ENCODE measurements around the gene REV3L.
"Not testable (repeated sequence)": the region's sequence is repeated elsewhere in the genome, so short reads cannot be mapped to it uniquely, and the experiment has no call there.

The REV3L gene

GRCh38 chr6:111290689-111291335, 192.2 kb downstream of the REV3L start:
- peak; percentile 36 for DNase-seq

- DNase-seq = not testable (repeated sequence)
These were observed 198.7 kb downstream of the REV3L start for GRCh38 chr6:111284356-111284755.

DNA sequence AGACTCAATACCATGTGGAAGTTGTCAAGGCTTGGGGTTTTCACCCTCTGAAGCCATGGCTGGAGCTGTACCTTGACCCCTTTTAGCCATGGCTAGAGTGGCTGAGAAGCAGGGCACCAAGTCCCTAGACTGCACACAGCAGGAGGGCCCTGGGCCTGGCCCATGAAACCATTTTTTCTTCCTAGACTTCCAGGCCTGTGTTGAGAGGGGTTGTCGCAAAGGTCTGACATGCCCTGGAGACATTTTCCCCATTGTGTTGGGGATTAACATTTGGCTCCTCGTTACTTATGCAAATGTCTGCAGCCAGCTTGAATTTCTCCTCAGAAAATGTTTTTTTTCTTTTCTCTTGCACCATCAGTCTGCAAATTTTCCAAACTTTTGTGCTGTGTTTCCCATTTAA, 199.3 kb downstream of the REV3L start:
- no peak for DNase-seq

GRCh38 chr6:111282515-111282914, 200.5 kb downstream of the REV3L start:
- DNase-seq = no peak

DNA sequence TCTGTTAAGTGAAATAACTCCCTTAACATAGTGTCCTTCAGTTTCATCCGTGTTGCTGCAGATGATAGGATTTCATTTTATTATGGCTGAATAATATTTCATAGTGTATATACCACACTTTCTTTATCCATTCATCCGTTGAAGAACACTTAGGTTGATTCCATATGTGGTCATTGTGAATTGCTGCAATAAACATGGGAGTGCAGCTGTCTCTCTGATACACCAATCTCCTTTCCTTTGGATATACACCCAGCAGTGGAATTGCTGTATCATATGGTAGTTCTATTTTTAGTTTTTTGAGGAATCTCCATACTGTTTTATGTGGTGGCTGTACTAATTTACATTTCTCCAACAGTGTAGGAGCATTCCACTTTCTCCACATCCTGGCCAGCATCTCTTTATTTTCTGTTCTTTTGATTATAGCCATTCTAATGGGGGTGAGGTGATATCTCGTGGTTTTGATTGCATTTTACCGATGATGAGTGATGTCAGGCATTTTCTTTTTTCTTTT, 202.5 kb downstream of the REV3L start:
- DNase-seq = no peak

GRCh38 chr6:111278731-111279130, 204.3 kb downstream of the REV3L start:
- DNase-seq = no peak

GRCh38 chr6:111277819-111278218, 205.2 kb downstream of the REV3L start:
- no peak for DNase-seq

- DNase-seq = no peak
These were observed 206.3 kb downstream of the REV3L start for GRCh38 chr6:111276736-111277135.

GRCh38 chr6:111276335-111276734, 206.7 kb downstream of the REV3L start:
- DNase-seq = no peak

DNA sequence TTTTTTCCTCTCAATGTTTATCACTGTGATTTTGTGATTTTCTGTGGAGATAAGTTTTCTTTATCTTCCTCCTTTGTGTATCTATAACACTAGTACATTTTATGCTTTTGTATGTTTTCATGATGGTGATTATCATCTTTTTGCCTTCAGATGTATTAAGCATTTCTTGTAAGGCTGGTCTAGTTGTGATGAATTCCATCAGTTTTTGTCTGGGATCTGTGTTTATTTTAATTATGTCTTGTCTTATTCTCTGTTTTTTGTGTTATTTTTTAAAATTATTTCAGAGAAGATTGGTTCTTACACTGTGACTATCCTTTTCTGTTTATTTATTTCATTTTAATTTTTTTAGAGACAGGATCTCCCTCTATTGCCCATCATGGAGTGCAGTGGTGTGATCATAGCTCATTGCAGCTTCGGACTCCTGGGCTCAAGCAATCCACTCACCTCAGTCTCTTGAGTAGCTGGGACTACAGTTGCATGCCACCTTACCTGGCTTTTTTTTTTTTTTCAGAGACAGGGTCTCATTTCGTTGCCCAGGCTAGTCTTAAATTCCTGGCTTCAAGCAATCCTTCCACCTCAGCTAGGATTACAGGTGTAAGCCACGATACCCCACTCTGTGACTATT, 208.3 kb downstream of the REV3L start:
- DNase-seq = no peak

GRCh38 chr6:111270121-111270520, 212.9 kb downstream of the REV3L start:
- no peak for DNase-seq

- DNase-seq = no peak
These were observed 213.5 kb downstream of the REV3L start for GRCh38 chr6:111269401-111269970.

GRCh38 chr6:111267764-111268333, 215.2 kb downstream of the REV3L start:
- DNase-seq = no peak

DNA sequence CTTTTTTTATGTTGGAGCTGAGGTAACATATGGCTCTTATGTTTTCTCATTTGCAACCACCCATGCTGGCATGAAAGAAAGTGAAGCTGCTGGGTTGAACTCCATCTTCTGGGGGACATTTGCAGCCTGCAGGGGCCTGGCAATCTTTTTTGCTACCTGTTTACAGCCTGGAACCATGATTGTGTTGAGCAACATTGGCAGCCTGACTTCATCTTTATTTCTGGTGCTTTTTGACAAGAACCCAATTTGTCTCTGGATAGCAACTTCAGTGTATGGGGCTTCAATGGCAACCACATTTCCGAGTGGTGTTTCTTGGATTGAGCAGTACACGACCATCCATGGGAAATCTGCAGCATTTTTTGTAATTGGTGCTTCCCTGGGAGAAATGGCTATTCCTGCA, 216.7 kb downstream of the REV3L start:
- DNase-seq = no peak

DNA sequence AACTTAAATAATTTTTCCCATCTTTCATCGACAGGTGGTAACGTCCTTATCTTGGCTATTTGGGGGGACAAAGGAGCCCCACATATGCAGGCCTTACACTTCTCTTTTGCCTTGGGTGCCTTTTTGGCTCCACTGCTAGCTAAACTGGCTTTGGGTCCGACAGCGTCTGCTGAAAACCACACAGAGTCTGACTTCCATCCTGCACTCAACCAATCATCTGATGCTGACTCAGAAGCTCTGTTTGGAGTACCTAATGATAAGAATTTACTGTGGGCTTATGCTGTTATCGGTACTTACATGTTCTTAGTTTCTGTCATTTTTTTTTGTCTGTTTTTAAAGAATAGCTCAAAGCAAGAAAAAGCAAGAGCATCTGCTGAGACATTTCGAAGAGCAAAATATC, 217.2 kb downstream of the REV3L start:
- no peak for DNase-seq

- no peak for DNase-seq
These were observed 219.2 kb downstream of the REV3L start for GRCh38 chr6:111263837-111264236.

- DNase-seq = no peak
These were observed 222.3 kb downstream of the REV3L start for GRCh38 chr6:111260570-111261298.

- peak; percentile 98 for DNase-seq
These were observed 223.8 kb downstream of the REV3L start for GRCh38 chr6:111259089-111259831.

DNA sequence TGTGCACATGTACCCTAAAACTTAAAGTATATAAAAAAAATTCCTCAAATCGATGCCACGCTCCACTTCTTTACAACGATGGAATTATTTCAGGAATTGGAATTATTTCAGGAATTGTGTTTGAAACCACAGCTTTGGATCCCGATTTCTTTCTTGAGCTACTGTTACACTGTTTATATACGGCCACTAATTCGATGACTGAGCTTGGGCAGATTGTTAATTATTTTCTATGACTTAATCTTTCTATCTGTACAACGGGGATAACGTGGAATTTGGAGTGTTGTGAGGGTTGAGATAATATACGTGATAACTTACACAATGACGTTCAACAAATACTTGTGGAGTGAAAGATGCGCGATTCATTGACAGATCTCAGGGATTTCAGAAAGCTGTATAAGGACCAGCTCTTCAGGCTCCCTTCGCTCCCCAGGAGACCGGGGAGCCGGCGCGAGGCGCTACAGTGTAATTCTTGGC, 224.4 kb downstream of the REV3L start:
- DNase-seq = no peak

DNA sequence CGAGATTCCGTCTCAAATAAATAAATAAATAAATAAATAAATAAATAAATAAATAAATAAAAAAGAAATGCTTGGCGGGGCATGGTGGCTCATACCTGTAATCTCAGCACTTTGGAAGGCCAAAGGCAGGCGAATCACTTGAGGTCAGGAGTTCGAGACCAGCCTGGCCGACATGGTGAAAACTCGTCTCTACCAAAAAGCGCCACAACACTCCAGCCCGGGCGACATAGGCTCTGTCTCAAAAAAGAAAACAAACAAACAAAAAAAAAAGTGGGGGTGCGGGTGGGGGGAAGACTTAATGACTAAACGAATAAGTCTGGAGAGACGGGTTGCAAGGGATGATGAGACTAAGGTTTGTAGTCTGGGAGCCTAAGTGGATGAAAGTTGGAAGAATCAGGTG, 225.0 kb downstream of the REV3L start:
- no peak for DNase-seq

- DNase-seq = no peak
These were observed 226.4 kb downstream of the REV3L start for GRCh38 chr6:111256646-111257045.

DNA sequence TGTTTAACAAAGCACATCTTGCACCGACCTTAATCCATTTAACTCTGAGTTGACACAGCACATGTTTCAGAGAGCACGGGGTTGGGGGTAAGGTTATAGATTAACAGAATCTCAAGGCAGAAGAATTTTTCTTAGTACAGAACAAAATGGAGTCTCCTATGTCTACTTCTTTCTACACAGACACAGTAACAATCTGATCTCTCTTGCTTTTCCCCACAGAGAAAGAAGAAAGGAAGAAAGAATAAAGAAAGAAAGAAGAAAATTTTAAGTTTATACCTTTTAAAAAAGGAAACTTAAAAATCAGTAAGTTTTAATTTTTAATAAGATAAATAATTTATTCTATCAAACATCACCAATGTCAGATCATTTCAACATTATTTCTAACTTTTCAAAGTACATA, 227.2 kb downstream of the REV3L start:
- DNase-seq = not testable (repeated sequence)

Measured in NCI-H69 (cell line).